Measurements from ENCODE around the gene PPP2R5B. TPM values are rescaled to one million over a fixed set of nuclear protein-coding genes. Genes with fewer than 3 reads are reported as not detected.
A peak's percentile ranks its signal among the peaks of the same experiment; 100 is the strongest.

The PPP2R5B gene
- polyA plus RNA-seq (ENCODE audit: insufficient read length): 11.5 TPM

DNA sequence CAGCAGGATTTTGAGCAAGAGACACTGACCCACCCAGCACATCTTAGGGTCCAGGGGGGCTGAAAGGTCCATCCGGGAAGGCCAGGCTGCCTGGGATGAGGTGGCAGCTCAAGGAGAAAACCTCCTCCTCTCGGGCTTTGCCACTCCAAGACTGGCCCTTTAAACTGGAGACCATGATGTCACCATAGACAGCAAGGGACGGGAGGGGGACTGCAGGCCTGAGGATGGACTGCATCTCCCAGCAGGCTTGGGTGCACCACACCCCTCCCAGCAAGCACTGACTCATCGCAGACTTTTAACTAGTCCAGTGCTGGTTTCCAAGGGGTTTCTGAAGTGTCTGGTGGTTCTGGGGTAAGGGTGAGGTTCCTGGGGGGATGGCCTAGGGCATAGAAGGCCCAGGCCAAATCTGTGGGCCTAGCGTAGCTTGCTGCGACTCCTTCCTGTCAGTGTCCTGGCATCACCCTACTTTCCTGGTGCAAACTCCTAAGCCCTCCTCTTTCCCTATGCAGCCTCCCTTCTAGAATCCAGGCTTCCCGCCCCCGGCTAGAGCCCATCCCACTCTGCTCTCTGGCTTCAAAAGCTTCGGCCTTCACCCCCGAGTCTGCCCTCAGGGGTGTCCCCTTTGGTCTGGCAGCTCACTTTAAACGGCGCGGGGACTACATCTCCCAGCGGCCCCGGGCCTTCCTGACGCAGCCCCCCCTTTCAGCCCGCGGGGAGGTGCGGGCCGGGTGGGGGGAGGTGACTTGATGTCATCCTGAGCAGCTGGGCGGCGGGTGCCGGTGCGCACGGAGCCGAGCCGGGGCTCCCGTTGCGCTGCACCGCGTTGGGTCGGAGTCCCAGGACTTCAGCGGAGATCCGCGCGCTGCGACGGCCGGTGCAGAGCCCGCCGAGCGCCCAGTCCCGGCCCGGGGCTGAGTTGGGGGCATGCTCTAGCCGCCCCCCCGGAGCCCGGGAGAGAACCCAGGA, at the start of gene PPP2R5B:
Gene PPP2R5B (plus strand): TSS at position 746 of the 966 bp plus-strand sequence. CDS start 1,046 bp downstream, outside the sequence.
- DNase-seq: peak; percentile 93

GRCh38 chr11:64875369-64876228, 48.9 kb upstream of the PPP2R5B start:
- DNase-seq: no peak

DNA sequence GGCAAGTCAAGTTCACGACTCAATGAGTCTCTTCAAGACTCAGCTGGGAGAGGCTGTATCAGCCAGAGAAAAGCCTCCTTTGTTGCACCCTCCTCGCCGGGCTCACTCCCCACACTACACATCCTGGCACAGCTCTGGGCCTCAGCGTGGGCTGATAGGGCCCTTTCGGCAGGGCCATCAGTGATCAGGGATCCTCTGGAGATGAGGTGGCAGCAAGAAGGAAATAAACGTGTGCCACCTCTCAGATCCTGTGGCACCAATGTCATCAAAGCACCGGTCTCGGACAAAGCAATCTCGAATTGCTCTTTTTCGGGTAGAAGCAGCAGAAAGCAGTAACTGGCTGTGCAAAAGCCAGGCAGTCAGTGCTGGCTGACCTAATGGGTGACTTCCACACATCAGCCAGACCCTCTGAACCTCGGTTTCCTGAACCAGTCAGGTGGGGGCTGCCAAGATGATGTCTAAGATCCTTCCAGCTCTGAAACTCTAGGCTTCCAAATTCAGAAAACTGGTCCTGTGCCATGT, 48.2 kb upstream of the PPP2R5B start:
- no peak for DNase-seq

- DNase-seq: no peak
Observed at GRCh38 chr11:64876835-64877341, 47.6 kb upstream of the PPP2R5B start.

DNA sequence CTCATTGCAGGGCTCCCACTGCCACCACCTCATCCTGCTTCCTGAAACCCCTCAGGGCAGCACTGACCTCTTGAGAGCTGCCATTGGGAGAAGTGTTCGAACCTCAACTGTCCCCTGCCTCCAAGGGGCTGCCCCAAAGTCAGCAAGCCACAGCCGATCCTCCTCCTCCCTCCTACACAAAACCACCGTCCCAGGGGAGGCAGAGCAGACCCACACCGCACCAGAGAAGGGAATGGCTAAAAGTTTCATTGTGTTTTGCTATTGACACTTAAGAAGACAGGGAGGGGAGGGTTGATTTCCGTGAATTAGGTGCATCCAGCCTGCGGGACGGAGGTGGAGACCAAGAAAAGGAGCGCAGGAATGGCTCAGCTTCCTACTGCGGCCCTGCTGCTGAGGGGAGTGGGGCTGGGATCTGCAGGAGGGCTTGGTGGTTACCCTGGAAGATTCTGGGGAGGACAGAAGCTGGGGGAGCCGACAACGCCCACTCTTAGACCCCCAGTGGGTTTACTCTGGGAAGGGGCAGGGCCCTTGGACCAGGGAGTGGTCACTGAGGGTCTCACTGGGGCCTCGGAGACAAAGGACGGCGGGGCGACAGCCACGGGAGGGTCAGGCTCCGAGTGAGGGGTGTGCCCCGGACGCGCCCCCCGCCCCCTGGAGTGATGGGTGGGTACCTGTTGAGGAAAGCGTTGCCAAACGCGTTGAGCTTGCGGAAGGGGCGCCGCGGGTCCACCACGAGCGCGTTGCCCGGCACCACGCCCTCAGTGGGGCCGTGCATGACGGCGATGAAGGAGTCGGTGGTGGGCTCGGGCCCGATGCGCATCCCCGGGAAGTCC, 46.9 kb upstream of the PPP2R5B start:
- DNase-seq: no peak

DNA sequence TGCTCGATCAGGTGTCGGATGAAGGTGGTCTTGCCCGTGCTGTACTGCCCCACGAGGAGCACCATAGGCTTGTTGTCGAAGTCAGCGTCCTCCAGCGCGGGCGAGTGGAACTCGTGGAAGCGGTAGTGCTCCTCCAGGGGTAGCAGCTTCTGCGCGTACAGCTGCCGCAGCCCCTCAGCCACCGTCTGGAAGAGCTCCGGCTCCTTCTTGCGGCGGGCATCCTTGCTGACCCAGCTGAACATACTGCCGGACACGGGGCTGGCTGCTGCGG, 46.3 kb upstream of the PPP2R5B start:
- no peak for DNase-seq

DNA sequence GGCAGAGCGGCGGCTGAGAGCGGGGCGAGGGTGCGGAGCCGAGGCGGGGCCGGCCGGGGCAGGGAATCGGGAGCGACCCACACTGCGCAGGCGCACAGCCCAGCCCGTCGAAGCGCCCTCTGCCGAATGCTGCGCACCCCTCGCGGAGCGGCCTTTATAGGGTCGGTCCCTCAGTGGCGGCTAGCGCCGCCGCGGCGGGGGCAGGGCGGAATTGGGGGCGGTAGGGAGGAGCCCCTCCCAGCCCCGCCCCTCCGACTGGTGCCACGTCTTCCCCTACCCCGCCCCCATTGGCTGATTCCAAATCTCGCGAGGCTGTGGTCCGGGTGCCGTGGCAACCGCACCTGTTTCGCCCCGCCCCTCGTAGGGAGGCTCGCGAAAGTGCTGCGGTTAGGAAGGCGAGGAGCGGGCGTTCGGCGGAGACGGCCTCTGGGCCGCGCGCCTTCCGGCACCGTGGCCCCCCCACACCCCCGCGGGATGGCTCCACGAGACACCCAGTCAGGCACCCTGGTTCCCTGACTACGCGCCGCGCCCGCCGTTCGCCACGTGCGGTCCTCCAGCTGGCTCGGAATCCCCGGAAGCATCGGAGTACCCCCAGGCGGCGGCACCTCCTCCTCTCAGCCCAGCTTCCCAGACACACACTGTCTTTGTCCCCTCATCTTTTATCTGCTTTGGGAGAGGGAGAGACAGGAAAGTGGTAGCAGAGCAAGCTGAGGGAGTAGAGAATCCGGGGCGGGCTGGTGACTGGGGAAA, 45.8 kb upstream of the PPP2R5B start, which contains the start of gene EHD1:
Gene EHD1 (minus strand): TSS at position 128 of the 750 bp plus-strand sequence. CDS start 157 bp downstream, outside the sequence.
- DNase-seq: peak; percentile 98

GRCh38 chr11:64879244-64879900, 45.1 kb upstream of the PPP2R5B start:
- no peak for DNase-seq

DNA sequence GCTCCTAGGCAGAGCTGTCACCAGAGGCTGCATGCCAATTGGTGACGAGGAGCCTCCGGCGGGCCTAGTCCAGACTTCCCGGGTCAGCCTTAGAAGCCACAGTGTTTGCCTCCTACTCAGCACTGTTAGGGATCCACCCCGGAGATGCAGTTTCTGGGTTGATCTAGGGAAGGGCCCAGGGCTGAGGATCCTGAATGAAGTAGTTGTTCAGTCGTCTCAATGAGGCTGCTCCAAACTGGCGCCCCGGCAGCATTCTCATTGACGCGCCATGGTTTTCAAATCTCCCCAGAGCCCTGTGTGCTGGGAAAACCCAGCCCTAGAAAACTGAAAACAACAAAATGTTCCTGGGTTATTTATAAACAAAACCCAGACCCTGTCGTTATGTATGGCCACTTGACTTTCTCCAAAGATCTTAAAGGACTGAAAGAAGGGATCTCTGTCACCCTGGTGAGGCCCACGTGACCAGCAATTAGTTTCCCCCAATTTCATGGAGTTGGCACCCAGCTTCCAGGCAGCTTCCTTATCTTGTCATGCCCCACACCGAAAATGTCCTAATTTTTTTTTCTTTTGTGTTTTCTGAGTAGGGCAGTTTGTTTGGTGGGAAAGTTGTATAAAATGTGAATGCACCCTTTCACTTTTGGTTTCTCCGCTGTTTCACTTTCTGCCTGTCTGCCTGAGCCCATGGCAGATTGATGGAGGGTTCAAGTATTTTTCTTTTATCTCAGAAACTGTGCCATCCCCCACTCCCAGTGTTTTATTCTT, 44.1 kb upstream of the PPP2R5B start:
- DNase-seq: no peak

- DNase-seq: no peak
Observed at GRCh38 chr11:64881476-64881875, 43.0 kb upstream of the PPP2R5B start.

DNA sequence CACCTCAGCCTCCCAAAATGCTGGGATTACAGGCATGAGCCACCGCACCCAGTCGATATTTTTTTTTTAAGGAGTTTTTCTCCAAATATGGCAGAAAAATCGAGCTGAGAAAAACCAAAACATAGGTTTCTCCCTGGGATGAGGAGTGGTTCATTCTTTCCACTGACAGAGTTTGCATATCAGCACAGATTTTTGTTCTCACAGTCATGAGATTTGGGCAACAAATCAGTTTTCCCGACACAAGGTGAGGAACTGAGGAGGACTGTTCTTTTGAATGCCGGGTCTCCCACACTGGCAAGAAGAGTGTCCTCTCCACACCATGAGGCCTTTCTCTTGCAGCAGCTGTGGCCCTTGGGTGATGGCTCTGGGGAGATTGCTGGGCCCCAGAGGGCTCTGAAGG, 42.2 kb upstream of the PPP2R5B start:
- DNase-seq: no peak

DNA sequence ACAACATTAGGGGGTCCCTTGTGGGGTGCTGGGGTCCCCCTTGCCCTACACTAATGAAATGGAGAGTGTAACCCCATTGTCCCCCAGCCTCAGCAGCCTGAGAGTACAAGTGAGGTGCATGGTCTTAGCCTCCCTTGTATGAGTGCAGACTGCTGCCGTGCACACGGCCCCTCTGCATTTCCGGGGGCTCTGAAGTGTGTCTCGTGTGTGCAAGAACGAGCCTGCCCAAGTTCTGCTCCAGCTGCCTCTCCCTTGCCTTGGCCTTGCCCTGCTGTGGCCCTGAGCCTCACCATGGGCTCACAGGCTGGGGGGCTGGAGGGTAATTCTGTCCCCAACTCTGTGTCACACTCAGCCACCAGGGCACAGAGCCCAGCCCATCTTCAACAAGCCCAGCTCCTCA, 40.9 kb upstream of the PPP2R5B start:
- DNase-seq: no peak

- no peak for DNase-seq
Observed at GRCh38 chr11:64884019-64884418, 40.5 kb upstream of the PPP2R5B start.

- no peak for DNase-seq
Observed at GRCh38 chr11:64885367-64886286, 38.9 kb upstream of the PPP2R5B start.

DNA sequence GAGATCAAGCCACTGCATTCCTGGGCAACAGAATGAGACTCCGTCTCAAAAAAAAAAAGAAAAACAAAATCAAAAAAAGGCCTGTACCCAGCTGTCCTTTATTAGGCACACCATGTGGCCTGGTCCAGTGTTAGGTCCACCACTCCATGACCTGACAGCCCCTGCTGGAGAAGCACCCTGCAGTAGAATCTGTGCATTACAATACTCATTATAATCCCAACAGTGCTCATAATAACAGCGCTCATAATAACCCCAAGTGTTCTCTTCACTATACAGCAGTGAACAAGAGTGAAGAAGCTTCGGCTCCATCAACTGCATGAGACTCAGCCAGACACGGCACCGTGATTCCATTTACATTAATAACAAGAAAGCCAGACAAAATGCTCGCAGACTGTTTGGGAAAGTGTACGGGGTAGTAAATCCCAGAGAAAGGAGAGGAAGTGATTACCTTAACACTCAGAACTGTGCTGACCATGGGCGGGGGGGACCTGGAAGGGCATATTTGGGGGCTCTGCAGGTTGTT, 37.2 kb upstream of the PPP2R5B start:
- no peak for DNase-seq

DNA sequence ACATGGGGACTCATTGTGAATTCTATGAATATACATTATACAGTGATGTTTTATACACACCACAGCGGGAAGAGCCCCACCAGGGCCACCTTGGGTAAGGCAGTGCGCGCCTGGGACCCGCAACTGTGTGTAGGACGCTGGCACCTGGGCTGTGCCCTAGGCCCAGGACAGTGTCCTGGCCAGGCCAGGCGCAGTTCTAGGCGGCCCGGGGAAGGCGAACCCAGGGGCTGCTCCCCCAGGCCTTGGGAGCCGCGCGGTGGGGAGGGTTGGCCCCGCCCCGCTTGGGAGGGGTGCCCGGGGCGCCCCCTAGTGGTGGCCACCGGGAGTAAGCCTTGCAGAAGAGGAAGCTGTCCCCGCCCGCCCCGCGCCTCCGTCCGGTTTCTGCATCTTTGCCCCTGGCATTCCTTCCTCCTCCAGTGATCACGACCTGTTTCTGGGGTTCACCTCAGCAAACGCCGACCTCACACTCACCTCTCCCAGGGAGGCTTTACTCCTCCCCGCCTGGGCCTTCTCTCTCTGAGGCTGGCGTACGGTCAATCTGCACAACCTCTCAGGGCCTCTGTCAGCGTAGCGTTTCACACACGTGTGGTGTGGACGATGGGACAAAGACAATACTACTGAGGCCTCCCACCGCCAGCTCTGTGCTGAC, 36.6 kb upstream of the PPP2R5B start:
- peak; percentile 80 for DNase-seq

- no peak for DNase-seq
Observed at GRCh38 chr11:64888406-64888728, 36.1 kb upstream of the PPP2R5B start.
